ENCODE data around the gene CENPL. TPM values are rescaled to one million over a fixed set of nuclear protein-coding genes. Genes with fewer than 3 reads are reported as not detected.

CENPL gene
- total RNA-seq, 1 experiment from 2014 or later: 19.5 TPM

- BruUV-seq (replicated peaks): no TSS peak
- no peak overlapping the region for H3K27ac ChIP-seq
- no peak overlapping the region for H2AFZ ChIP-seq
- H3K79me2 ChIP-seq (ENCODE audit: low read depth): no peaks in the 10 kb centered on the region
- H3K9me2 ChIP-seq (ENCODE audit: insufficient read depth): no peaks in the 10 kb centered on the region
- no peaks in the 10 kb centered on the region for H3K4me1 ChIP-seq (replicated peaks; ENCODE audit: insufficient read depth)
- no peak overlapping the region for H3K4me2 ChIP-seq
- peaks cover 5% of the 10 kb centered on the region; the same call in 1 of the 2 replicates for H4K20me1 ChIP-seq (ENCODE audit: insufficient read depth)
- DNase-seq: no peak
- H3K4me3 ChIP-seq: no peak overlapping the region
- ChIA-PET POLR2A (ENCODE audit: unreplicated experiment) (no interaction called here), CTCF (no interaction called here)
- H3K27me3 ChIP-seq (ENCODE audit: insufficient read depth, low read depth): no peaks in the 10 kb centered on the region
- no peaks in the 10 kb centered on the region for H3K9me3 ChIP-seq (ENCODE audit: insufficient read depth, low read depth)
- intact Hi-C loops (cut with micrococcal nuclease; ENCODE audit: unreplicated experiment): no loop called here
- H3F3A ChIP-seq (ENCODE audit: insufficient read depth, low read depth): peaks cover 29% of the 10 kb centered on the region
- peaks cover 10% of the 10 kb centered on the region; the same call in 1 of the 2 replicates for H3K36me3 ChIP-seq (ENCODE audit: low read depth)
- TF ChIP-seq CTCF (conservative IDR thresholded peaks at IDR 0.05): no peak
- no peak for TF ChIP-seq EZH2 (IDR thresholded peaks at IDR 0.05; ENCODE audit: low read depth)
These were observed 32.8 kb upstream of the CENPL start for GRCh38 chr1:173857363-173857917.

DNA sequence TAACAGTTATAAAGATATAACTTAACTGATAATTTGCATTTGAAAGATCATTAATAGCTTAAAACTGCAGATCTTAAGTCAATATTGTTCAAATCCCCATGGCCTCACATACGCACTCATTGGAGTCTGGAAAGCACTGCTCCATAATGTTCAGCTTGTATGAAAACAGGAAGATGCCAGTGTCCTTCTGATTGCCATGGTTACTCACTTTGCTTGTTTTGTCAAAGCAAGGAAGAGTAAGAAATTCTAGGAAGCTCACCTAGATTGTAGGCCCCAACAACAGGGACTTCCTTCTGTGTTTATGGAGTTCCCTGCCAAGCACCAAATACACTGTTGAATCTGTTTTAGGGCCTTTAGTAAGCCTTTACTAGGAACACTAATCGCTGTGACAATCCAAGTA is 32.2 kb upstream of the CENPL start:
- H3F3A ChIP-seq (ENCODE audit: insufficient read depth, low read depth): peaks cover 24% of the 10 kb centered on the region
- H2AFZ ChIP-seq: no peak overlapping the region
- H3K9me2 ChIP-seq (ENCODE audit: insufficient read depth): no peaks in the 10 kb centered on the region
- no peaks in the 10 kb centered on the region for H3K4me1 ChIP-seq (replicated peaks; ENCODE audit: insufficient read depth)
- no peak for DNase-seq
- intact Hi-C loops (cut with micrococcal nuclease; ENCODE audit: unreplicated experiment): no loop called here
- no peak overlapping the region for H3K4me2 ChIP-seq
- CTCF ChIA-PET: no interaction called here
- no TSS peak for BruUV-seq (replicated peaks)
- peaks cover 10% of the 10 kb centered on the region; the same call in 1 of the 2 replicates for H3K36me3 ChIP-seq (ENCODE audit: low read depth)
- no peaks in the 10 kb centered on the region for H3K9me3 ChIP-seq (ENCODE audit: insufficient read depth, low read depth)
- H3K79me2 ChIP-seq (ENCODE audit: low read depth): no peaks in the 10 kb centered on the region
- no peaks in the 10 kb centered on the region for H3K27me3 ChIP-seq (ENCODE audit: insufficient read depth, low read depth)
- POLR2A ChIA-PET (ENCODE audit: unreplicated experiment): interaction anchor here (0.6 kb wide), 1 partner anchor 114 kb away, joined by 4 read pairs; no protein-coding TSS in a partner anchor
- TF ChIP-seq EZH2 (IDR thresholded peaks at IDR 0.05; ENCODE audit: low read depth): no peak
- no peak for TF ChIP-seq CTCF (conservative IDR thresholded peaks at IDR 0.05)
- no peak overlapping the region for H3K27ac ChIP-seq
- H4K20me1 ChIP-seq (ENCODE audit: insufficient read depth): no peaks in the 10 kb centered on the region
- H3K4me3 ChIP-seq: no peak overlapping the region

DNA sequence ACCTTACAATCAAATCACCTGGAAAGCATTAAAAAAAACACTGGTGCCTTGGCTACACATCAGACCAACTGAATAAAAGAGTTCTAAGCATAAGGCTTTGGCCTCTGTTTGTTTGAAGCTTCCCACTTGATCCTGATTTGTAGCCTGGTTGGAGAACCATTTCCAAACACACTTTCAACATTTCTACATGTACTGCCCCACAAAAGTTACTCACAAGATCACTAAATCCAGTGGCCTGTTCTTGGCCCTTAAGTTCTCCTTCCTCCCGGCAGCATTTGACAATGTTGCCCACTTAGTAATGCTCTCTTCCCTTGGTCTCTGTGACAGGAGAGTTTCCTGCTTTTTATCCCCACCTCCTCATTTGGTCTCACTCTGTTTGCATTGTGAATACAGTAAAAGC is 31.3 kb upstream of the CENPL start:
- Histone ChIP-seq H3K4me1 (replicated peaks; ENCODE audit: insufficient read depth) (no peaks in the 10 kb centered on the region), H3K9me3 (ENCODE audit: insufficient read depth, low read depth) (no peaks in the 10 kb centered on the region), H3K27ac (0 out of 2 replicates have a peak overlapping the region, but pooled peaks have one; percentile 6), H3K79me2 (ENCODE audit: low read depth) (no peaks in the 10 kb centered on the region), H3K27me3 (ENCODE audit: insufficient read depth, low read depth) (no peaks in the 10 kb centered on the region), H3K4me3 (no peak overlapping the region), H3F3A (ENCODE audit: insufficient read depth, low read depth) (peaks cover 15% of the 10 kb centered on the region), H2AFZ (no peak overlapping the region), H3K9me2 (ENCODE audit: insufficient read depth) (no peaks in the 10 kb centered on the region), H4K20me1 (ENCODE audit: insufficient read depth) (no peaks in the 10 kb centered on the region), H3K36me3 (ENCODE audit: low read depth) (peaks cover 10% of the 10 kb centered on the region; the same call in 1 of the 2 replicates), H3K4me2 (no peak overlapping the region)
- ChIA-PET CTCF (interaction anchor here (0.5 kb wide), 1 partner anchor 449 kb away, joined by 4 read pairs; no protein-coding TSS in a partner anchor), POLR2A (ENCODE audit: unreplicated experiment) (no interaction called here)
- TF ChIP-seq EZH2 (IDR thresholded peaks at IDR 0.05; ENCODE audit: low read depth) (no peak), CTCF (conservative IDR thresholded peaks at IDR 0.05) (no peak)
- no peak for DNase-seq
- intact Hi-C loops (cut with micrococcal nuclease; ENCODE audit: unreplicated experiment): no loop called here
- BruUV-seq (replicated peaks): no TSS peak
